HG03439 (cell line): ENCODE measurements around the gene MBLAC1.

Experiments used
- ATAC-seq: cut with Tn5 transposase; IDR thresholded peaks from one replicate; pipeline ENCODE4 v1.9.1; 2021; ENCODE audit warnings: mild to moderate bottlenecking, moderate library complexity; ENCODE audit not compliant: unreplicated experiment

MBLAC1 gene

DNA sequence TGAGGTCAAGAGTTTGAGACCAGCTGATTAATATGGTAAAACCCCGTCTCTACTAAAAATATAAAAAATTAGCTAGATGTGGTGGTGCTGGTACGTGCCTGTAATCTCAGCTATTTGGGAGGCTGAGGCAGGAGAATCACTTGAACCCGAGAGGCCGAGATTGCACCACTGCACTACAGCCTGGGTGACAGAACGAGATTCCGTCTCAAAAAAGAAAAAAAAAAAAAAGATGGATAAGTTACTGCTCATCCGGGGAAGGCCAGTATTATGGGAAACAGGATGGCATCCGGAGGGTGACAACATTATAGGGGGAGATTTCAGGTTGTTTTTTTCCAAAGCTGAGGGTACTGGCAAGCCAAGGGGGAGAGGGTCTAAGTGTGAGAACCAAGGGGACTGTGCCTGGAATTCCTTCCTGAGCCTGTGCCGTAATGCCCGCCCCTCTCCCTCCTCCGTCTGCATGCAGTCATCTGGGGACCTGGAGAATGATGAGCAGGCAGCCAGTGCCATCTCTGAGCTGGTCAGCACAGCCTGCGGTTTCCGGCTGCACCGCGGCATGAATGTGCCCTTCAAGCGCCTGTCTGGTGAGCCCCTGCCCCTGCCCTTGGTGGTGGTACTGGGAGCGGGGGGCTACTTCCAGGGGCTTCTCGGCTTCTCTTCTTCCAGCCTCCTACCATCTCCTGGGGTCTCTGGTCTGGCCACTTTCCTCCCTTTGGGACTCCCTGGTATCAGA is 26.3 kb downstream of the MBLAC1 start:
- ATAC-seq = no peak

GRCh38 chr7:100153708-100154535 is 27.2 kb downstream of the MBLAC1 start:
- no peak for ATAC-seq

- ATAC-seq = no peak
These were observed 28.1 kb downstream of the MBLAC1 start for GRCh38 chr7:100154651-100155491.

DNA sequence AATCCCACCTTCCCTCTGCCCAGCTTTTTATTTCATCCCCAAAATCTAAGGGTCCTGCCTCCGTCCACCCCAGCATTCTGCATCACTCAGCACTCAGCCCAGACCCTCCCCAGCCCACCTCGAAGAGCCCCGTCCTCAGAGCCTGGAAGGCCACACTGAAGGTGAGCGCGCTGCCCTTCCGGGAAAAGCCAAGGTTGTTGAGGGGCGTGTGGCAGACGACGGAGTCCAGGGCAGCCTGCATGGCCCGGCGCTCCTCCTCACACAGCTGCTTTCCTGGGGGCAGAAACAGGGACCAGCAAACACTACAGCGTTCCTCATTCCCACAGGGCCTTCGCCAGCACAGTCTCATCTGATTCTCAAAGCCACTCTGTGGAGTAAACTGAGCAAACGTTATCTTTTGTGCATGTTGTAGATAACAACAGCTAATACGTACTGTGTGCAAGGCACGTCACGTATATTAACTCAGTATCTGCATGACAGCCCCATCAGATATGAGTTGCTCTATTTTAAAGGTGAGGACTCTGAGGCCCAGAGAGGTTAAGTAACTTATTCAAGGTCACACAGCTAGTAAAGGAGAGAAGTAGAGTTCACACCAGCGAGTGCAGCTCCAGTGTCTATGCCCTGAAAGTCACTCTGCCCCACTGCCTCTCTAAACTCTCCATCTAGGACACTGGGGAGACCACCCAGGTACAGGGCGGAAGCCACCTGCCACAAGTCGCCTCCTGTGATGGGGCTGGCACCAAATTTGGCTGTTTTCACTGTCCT is 29.0 kb downstream of the MBLAC1 start:
- no peak for ATAC-seq

DNA sequence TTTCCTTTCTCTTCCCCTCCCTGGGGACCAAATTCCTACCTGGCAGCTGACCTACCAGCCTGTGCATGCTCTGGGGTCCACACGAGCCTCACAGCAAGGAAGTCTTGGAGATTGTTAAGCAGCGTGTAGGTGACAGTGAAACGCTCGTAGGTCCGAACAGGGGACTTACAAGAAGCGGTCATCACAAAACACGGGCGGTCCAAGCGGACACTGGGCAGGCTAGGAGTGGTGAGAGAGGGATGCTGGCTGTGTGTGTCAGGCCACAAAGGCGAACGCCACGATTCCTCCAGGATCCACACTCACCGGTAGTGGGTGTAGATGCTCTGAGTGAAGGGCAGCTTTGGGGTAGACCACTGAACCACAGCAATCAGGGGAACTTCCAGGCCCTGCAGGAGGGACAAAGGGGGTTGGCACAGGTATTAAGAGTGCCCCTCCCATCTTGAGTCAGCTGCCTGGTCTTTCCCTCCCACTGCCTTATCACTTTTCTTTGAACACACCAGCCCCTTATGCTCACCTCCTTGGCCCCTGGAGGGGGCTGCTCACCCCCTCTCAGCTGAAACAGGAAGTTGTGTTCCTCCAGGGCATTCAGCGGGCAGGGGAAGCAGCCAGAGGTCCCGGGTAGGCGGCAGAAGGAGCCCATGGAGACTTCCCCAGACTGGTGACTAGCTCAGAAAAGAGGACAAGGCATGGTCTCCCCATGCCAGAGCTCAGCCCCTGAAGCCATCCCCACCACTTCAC is 29.7 kb downstream of the MBLAC1 start:
- no peak for ATAC-seq

DNA sequence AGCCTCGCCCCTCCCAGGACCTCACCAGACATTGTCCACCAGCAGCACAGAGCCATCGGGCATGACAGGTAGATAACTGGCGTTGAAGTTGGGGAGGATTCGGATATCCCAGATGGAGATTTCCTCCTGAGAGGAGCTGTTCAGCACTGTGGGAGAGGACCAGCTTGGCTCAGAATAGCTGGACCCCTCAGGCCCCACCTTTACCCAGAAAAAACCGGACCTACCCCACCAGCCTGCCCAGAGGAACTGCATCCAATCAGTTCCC is 30.2 kb downstream of the MBLAC1 start:
- no peak for ATAC-seq

DNA sequence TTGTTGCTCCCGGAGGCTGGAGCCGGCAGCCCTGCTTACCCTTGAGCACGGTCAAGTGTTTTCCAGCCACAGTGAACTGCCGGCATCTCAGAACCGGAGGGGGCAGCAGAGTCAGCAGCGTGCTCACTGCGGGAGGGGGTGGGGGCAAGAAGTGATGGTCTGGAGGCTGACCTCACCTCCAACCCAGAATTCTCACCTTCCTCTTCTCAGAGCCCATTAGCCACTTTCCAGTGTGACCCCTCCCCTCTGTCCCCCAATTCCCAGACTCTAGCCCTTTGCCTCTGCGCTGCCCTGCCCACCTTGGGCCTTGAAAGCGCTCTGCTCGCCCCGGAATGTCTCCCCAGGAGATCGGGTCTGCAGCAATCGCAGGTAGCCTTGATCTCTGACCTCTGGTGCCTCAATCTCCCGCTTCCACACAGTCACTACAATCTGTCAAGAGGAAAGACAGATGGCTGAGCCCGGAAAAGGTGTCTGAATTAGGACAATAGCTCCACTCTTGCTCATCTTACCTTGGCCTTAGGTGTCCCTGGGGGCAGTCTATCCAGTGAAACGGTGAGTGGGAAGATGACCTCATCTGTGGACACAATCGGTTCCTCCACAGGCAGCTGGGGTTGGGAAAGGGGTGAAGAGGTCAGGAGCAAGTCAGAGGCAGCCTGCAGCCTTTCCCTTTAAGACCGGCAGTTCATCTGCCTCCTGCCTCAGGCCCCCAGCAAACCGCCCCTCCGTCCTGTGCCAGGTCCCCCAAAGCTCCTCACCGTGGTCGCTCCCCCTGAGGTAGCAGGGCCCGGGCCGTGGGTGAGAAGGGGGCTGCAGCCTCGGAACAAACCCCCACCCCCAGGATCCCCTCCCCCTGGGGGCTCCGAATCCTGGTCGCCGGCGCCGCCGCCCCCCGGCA is 30.8 kb downstream of the MBLAC1 start:
- ATAC-seq = no peak

DNA sequence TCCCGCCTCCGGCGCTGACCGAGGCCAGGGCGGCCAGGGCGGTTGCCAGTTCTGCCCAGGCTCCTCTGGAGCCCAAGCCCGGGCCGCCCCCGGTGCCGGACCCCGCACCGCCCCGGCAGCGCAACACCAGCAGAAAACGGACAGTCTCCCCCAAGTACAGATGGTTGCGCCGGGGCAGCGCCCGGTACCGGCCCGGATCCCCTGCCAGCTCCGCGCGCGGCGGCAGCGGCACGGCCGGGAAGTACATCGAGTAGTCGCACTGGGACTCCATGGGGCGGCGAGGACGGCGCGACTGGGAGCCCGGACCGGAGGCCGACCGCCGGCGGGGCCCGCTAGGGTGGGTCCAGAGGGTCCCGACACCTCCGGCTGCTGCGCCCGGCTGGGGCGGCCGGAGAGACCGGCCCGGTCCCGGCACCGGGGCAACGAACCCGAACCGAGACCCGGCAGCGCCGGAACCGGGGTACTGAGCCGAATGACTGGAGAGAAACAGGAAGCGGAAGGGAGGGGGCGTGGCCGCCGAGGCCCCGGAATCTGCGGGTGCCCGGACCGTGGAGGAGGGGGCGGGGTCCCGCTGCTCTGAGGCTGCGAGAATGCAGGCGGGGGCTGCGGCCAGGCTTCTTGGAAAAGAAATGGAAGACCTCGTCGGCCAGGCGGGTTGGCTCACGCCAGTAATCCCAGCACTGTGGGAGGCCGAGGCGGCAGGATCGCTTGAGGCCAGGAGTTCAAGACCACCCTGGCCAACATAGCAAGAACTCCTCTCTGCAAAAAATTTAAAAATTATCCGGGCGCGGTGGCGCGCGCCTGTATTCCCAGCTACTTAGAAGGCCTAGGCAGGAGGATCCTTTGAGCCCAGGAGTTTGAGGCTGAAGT is 31.7 kb downstream of the MBLAC1 start, which contains the start of gene TRAPPC14:
TRAPPC14 (minus strand) TSS at position 495 of the 870 bp plus-strand sequence; CDS start at position 271, 224 bp downstream.
- ATAC-seq = peak; percentile 72

GRCh38 chr7:100159099-100159623 is 32.4 kb downstream of the MBLAC1 start:
- ATAC-seq = no peak

GRCh38 chr7:100160067-100160466 is 33.3 kb downstream of the MBLAC1 start:
- no peak for ATAC-seq

DNA sequence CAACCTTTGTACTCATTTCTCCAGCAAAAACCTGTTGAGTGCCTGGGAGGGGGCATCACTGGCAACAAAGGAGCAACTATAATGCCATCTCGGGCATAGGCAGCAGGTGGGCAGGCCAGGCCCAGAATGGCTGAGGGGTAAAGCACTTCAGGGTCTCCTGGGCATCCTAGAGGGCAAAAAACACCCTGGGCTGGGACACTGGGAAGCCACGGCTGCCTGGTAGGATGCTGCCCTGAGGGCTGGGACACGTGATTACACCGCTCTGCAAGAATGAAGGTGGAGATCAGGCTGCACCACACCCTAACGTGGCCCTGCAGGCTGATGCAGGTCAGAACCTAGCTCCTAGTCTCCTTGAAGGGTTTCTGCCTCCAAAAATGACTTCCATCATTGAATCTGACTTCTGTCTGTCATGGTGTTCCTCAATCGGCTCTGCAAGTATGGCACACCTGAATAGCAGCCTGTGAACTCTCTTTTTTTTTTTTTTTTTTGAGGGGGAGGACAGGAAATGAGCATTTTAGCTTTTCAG is 36.3 kb downstream of the MBLAC1 start:
- no peak for ATAC-seq

DNA sequence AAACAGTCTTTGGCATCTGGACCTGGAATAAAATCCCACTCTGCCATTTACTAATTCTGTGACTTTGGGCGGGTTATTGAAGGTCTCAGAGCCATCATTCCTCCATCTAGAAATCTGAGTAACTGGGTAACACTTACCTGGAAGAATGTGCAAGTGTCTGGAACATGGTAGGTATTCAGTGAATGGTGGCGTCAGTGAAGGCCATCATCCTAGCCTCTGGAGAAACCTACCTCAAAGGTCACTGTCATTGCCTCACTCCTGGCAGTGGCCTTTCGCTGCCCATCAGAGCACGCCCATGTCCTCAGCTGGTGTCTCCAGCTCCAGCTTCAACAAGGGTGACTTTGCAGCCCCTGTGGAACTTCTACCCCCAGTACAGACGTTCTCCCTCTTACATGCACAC is 37.1 kb downstream of the MBLAC1 start:
- ATAC-seq = no peak

- ATAC-seq = no peak
These were observed 39.7 kb downstream of the MBLAC1 start for GRCh38 chr7:100166317-100166940.

DNA sequence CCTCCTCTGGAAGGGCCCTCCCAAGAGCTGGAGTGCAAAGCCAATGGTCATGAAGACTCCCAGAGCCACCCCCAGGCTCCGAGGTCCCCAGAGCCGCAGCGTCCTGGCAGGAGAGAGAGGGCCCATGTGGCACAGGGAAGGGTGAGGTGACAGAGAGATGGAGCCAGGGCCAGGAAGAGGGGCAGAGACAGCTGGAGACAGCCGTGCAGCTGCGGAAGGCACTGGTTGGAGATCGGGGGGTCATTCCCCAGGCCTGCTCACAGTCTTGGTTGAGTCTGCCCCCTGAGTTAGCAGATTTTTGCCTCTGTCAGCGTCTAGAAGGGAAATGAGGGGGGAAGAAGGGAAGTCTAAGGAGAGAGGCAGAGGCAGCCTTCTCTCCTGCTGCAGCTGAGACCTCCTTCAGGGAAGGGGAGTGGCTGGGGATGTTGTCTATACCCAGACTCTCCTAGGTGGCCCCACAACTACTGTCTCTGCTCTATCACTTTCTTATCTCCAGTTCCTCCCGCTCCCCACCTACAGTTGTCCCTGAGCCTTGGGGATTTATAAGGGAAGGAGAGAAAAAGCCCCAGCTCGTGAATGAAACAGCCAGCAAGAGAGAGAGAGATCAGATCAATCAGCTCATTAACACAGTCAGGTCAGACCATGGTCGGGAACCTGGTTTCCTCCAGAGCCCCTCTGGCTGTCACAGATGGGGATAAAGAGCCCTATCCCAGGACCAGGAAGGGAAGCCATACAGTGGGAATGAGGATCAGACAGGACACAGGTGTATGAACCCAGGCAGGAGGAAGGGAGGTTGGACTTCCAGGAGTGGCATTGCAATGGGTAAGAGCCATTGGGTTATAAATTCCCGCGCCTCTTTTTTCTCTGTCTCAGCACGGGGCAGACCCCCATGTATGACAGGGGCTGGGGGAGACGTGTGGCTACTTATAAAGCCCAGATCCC is 40.5 kb downstream of the MBLAC1 start:
- no peak for ATAC-seq

DNA sequence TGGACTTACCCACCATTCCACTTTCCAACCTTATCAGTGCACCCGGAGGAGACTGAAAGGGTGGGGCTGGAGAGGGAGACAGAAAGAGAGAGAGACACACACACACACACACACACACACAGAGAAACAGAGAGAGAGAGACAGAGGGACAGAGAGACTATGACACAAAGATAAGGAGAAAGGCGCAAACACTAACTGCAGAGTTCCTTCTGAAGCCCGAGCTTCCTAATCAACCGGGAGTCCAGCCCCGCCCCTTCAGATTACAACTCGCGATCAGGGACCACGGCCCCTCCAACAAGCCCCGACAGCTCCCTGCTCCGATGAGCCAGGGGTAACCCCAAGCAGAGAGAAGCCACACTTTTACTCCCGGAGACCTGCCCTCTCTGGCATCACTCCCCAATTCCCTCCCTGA is 41.2 kb downstream of the MBLAC1 start:
- ATAC-seq = no peak
